Mesendoderm (in vitro differentiated cells): ENCODE results near the gene BTBD16.

Source experiments
- DNase-seq: peaks from one replicate; pipeline ENCODE4 v3.0.0; 2013
- H2AK5ac ChIP-seq: 2 replicates; pipeline ENCODE4 v1.6.1; 2013; ENCODE audit warnings: low read length, inconsistent platforms
- H2BK120ac ChIP-seq: 2 replicates; pipeline ENCODE4 v1.6.1; 2013; ENCODE audit warnings: low read depth, mild to moderate bottlenecking, low read length, moderate library complexity, mixed read lengths
- H2BK15ac ChIP-seq: replicated peaks from 2 replicates; pipeline ENCODE4 v1.6.1; 2013; ENCODE audit warnings: low read depth, mild to moderate bottlenecking, moderate library complexity
- H2BK5ac ChIP-seq: 2 replicates; pipeline ENCODE4 v1.6.1; 2013; ENCODE audit warnings: low read length, inconsistent platforms
- H3K18ac ChIP-seq: 2 replicates; pipeline ENCODE4 v1.6.1; 2013; ENCODE audit warnings: mild to moderate bottlenecking, low read length, mixed read lengths
- H3K23ac ChIP-seq: one replicate; pipeline ENCODE4 v1.6.1; 2013; ENCODE audit warnings: low read length
- H3K27ac ChIP-seq: 2 replicates; pipeline ENCODE4 v1.5.1; 2013; ENCODE audit warnings: low read depth, mild to moderate bottlenecking, inconsistent platforms, low read length, moderate library complexity
- H3K27me3 ChIP-seq: 2 replicates; pipeline ENCODE4 v1.6.1; 2013; ENCODE audit warnings: low read length, control low read depth, mild to moderate bottlenecking, inconsistent platforms; ENCODE audit not compliant: insufficient read depth, poor library complexity
- H3K36me3 ChIP-seq: 2 replicates; pipeline ENCODE4 v1.6.1; 2013; ENCODE audit warnings: low read length, inconsistent platforms; ENCODE audit not compliant: control insufficient read depth, insufficient read depth
- H3K4ac ChIP-seq: one replicate; pipeline ENCODE4 v1.6.1; 2013; ENCODE audit warnings: low read depth, mild to moderate bottlenecking, low read length, moderate library complexity
- H3K4me1 ChIP-seq: 2 replicates; pipeline ENCODE4 v1.6.1; 2013; ENCODE audit warnings: low read depth, low read length, inconsistent platforms; ENCODE audit not compliant: control insufficient read depth
- H3K4me2 ChIP-seq: 2 replicates; pipeline ENCODE4 v1.6.1; 2013; ENCODE audit warnings: low read length
- H3K4me3 ChIP-seq: 2 replicates; pipeline ENCODE4 v1.5.1; 2013; ENCODE audit warnings: mild to moderate bottlenecking, low read length
- H3K56ac ChIP-seq: one replicate; pipeline ENCODE4 v1.6.1; 2013; ENCODE audit warnings: low read length
- H3K79me1 ChIP-seq: 2 replicates; pipeline ENCODE4 v1.6.1; 2013; ENCODE audit warnings: low read length, inconsistent platforms
- H3K79me2 ChIP-seq: 2 replicates; pipeline ENCODE4 v1.6.1; 2013; ENCODE audit warnings: mild to moderate bottlenecking, low read length; ENCODE audit not compliant: control insufficient read depth, insufficient read depth
- H3K9ac ChIP-seq: 2 replicates; pipeline ENCODE4 v1.6.1; 2013; ENCODE audit warnings: low read length, inconsistent platforms
- H4K5ac ChIP-seq: one replicate; pipeline ENCODE4 v1.6.1; 2013; ENCODE audit warnings: low read length
- H4K8ac ChIP-seq: one replicate; pipeline ENCODE4 v1.6.1; 2013; ENCODE audit warnings: low read depth, mild to moderate bottlenecking, control low read depth, low read length, moderate library complexity
- WGBS: extraction: QIAGEN DNeasy Blood & Tissue Kit; methylation state at CpG from one replicate; pipeline ENCODE4 v1.1.7; 2013; ENCODE audit warnings: low lambda C conversion rate, missing lambda C conversion rate; ENCODE audit not compliant: insufficient coverage; ENCODE audit errors: extremely low coverage; 5-methylcytosine and 5-hydroxymethylcytosine counted together

The BTBD16 gene

GRCh38 chr10:122326385-122326784 lies 55.3 kb downstream of the BTBD16 start:
- H4K8ac ChIP-seq, result no peak overlapping the region
- H3K27me3 ChIP-seq, result no peaks in the 10 kb centered on the region
- no peaks in the 10 kb centered on the region for H3K79me2 ChIP-seq
- no peak overlapping the region for H2BK120ac ChIP-seq
- no peak overlapping the region for H3K9ac ChIP-seq
- no peaks in the 10 kb centered on the region for H3K36me3 ChIP-seq
- H3K23ac ChIP-seq, result no peak overlapping the region
- WGBS, result no CpG with 5 or more reads among the region's 5 CpGs
- no peak overlapping the region for H3K56ac ChIP-seq
- no peak overlapping the region for H2BK15ac ChIP-seq
- H4K5ac ChIP-seq, result no peak overlapping the region
- no peaks in the 10 kb centered on the region for H3K79me1 ChIP-seq
- no peak overlapping the region for H3K18ac ChIP-seq
- H3K27ac ChIP-seq, result no peak overlapping the region
- no peak for DNase-seq
- H3K4me1 ChIP-seq, result no peaks in the 10 kb centered on the region
- H2BK5ac ChIP-seq, result no peak overlapping the region
- no peak overlapping the region for H3K4me2 ChIP-seq
- H2AK5ac ChIP-seq, result no peak overlapping the region
- H3K4ac ChIP-seq, result no peak overlapping the region
- no peak overlapping the region for H3K4me3 ChIP-seq

GRCh38 chr10:122326806-122327205 lies 55.7 kb downstream of the BTBD16 start:
- H3K79me2 ChIP-seq, result no peaks in the 10 kb centered on the region
- H3K4me1 ChIP-seq, result no peaks in the 10 kb centered on the region
- no peak overlapping the region for H3K9ac ChIP-seq
- no peak overlapping the region for H3K56ac ChIP-seq
- no peak for DNase-seq
- no peak overlapping the region for H2BK120ac ChIP-seq
- H2BK15ac ChIP-seq, result no peak overlapping the region
- no peak overlapping the region for H3K27ac ChIP-seq
- H3K27me3 ChIP-seq, result no peaks in the 10 kb centered on the region
- no peaks in the 10 kb centered on the region for H3K79me1 ChIP-seq
- H3K23ac ChIP-seq, result no peak overlapping the region
- H3K18ac ChIP-seq, result no peak overlapping the region
- H3K4me2 ChIP-seq, result no peak overlapping the region
- H4K5ac ChIP-seq, result no peak overlapping the region
- no peak overlapping the region for H4K8ac ChIP-seq
- no peak overlapping the region for H3K4ac ChIP-seq
- H3K4me3 ChIP-seq, result no peak overlapping the region
- H2BK5ac ChIP-seq, result no peak overlapping the region
- H2AK5ac ChIP-seq, result no peak overlapping the region
- WGBS, result no CpG with 5 or more reads among the region's 6 CpGs
- H3K36me3 ChIP-seq, result no peaks in the 10 kb centered on the region

GRCh38 chr10:122327237-122328206 lies 56.4 kb downstream of the BTBD16 start:
- Histone ChIP-seq H3K79me2 (no peaks in the 10 kb centered on the region), H3K79me1 (no peaks in the 10 kb centered on the region), H3K36me3 (no peaks in the 10 kb centered on the region), H2AK5ac (no peak overlapping the region), H2BK5ac (no peak overlapping the region), H4K8ac (no peak overlapping the region), H2BK15ac (no peak overlapping the region), H3K56ac (no peak overlapping the region), H3K4me3 (no peak overlapping the region), H3K27ac (no peak overlapping the region), H4K5ac (no peak overlapping the region), H2BK120ac (no peak overlapping the region), H3K4ac (no peak overlapping the region), H3K18ac (no peak overlapping the region), H3K9ac (no peak overlapping the region), H3K4me2 (no peak overlapping the region), H3K27me3 (no peaks in the 10 kb centered on the region), H3K23ac (no peak overlapping the region), H3K4me1 (no peaks in the 10 kb centered on the region)
- no peak for DNase-seq
- no CpG with 5 or more reads among the region's 16 CpGs for WGBS

- Histone ChIP-seq H4K5ac (no peak overlapping the region), H3K23ac (no peak overlapping the region), H2BK15ac (no peak overlapping the region), H3K27me3 (no peaks in the 10 kb centered on the region), H3K4me3 (no peak overlapping the region), H2AK5ac (no peak overlapping the region), H3K79me2 (no peaks in the 10 kb centered on the region), H3K4me1 (no peaks in the 10 kb centered on the region), H2BK5ac (no peak overlapping the region), H4K8ac (no peak overlapping the region), H3K4me2 (no peak overlapping the region), H3K36me3 (no peaks in the 10 kb centered on the region), H3K79me1 (no peaks in the 10 kb centered on the region), H3K27ac (no peak overlapping the region), H2BK120ac (no peak overlapping the region), H3K9ac (no peak overlapping the region), H3K4ac (no peak overlapping the region), H3K18ac (no peak overlapping the region), H3K56ac (no peak overlapping the region)
- WGBS, result no CpG with 5 or more reads among the region's 9 CpGs
- DNase-seq, result no peak
These were observed 57.6 kb downstream of the BTBD16 start for GRCh38 chr10:122328676-122329075.

- no peak overlapping the region for H4K8ac ChIP-seq
- no peak overlapping the region for H3K4me3 ChIP-seq
- H3K4me1 ChIP-seq, result no peaks in the 10 kb centered on the region
- H3K4ac ChIP-seq, result no peak overlapping the region
- no peaks in the 10 kb centered on the region for H3K36me3 ChIP-seq
- H3K79me1 ChIP-seq, result no peaks in the 10 kb centered on the region
- no peak overlapping the region for H2BK15ac ChIP-seq
- WGBS, result no CpG with 5 or more reads among the region's 13 CpGs
- H3K18ac ChIP-seq, result no peak overlapping the region
- H2BK120ac ChIP-seq, result no peak overlapping the region
- H2AK5ac ChIP-seq, result no peak overlapping the region
- no peak overlapping the region for H3K56ac ChIP-seq
- H3K9ac ChIP-seq, result no peak overlapping the region
- no peaks in the 10 kb centered on the region for H3K27me3 ChIP-seq
- no peak overlapping the region for H3K27ac ChIP-seq
- no peak overlapping the region for H2BK5ac ChIP-seq
- H3K4me2 ChIP-seq, result no peak overlapping the region
- H3K23ac ChIP-seq, result no peak overlapping the region
- H3K79me2 ChIP-seq, result no peaks in the 10 kb centered on the region
- no peak for DNase-seq
- H4K5ac ChIP-seq, result no peak overlapping the region
These were observed 58.3 kb downstream of the BTBD16 start for GRCh38 chr10:122329416-122329815.
